Stimulated activated CD4-positive, alpha-beta T cell treated with anti-CD3 and anti-CD28 coated beads, Interleukin-15, amount 100 ng/mL, for 24 hours (primary cell): ENCODE results near the gene SPPL3.
"Not testable (repeated sequence)": the region's sequence is repeated elsewhere in the genome, so short reads cannot be mapped to it uniquely, and the experiment has no call there.

Experiments used
- DNase-seq: peaks from one replicate; pipeline ENCODE4 v3.0.0-alpha.2; 2020

Gene SPPL3

DNA sequence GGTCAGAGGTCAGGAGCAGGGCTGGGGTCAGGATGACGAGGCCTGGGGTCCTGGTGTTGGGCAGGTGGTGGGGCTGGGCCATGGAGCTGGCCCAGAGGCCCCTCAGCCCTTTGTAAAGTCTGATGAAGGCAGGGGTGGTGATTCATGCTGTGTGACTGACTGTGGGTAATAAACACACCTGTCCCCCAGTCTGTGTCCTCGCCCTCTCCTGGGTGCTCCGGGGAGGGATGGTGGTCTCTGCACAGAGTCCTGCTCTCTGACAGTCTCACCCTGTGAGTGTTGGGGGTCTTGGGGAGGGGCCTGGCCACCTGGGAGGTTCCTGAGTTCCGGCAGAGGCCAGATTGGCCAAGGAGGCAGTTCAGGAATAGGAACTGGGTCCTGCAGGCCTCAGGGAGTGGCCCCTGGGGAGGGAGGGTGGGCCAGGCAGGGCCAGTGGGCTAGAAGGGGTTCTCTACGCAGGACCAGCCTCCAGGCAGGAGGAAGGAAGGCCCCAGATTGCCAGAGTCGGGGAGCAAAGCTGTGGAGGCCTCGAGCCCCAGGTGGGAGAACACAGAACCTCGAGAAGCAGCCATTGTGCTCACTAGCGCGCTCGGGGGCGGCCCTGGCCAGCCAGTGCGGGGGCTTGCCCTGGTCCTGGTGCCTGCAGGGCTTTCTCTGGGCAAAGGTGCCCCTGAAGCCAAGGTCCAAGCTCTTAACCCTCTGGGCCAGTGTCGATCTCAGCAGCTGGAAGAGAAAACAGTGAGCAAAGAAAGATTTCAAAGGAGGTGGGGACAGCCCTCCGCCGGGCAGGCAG, 164.1 kb downstream of the SPPL3 start:
- no peak for DNase-seq

GRCh38 chr12:120739031-120739762, 165.0 kb downstream of the SPPL3 start:
- no peak for DNase-seq

DNA sequence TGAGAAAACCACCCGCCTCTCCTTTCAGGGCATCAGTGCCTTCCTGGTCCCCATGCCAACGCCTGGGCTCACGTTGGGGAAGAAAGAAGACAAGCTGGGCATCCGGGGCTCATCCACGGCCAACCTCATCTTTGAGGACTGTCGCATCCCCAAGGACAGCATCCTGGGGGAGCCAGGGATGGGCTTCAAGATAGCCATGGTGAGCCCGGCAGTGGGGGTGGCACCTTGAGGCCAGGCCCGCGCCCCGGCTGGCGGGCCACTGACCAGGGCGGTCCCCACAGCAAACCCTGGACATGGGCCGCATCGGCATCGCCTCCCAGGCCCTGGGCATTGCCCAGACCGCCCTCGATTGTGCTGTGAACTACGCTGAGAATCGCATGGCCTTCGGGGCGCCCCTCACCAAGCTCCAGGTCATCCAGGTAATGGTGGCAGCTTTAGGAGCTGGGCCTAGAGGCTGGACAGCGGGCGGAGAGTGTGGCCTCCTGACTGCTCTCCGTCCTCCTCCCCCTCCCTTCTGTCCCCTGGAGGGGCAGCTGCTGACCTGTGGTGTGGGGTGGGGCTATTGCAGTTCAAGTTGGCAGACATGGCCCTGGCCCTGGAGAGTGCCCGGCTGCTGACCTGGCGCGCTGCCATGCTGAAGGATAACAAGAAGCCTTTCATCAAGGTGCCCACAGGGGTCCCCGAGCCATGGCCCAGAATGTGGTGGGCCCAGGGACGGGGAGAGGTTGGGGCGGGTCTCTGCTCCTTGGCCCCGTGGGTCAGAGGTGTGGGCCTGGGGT, 165.7 kb downstream of the SPPL3 start:
- DNase-seq, result no peak

DNA sequence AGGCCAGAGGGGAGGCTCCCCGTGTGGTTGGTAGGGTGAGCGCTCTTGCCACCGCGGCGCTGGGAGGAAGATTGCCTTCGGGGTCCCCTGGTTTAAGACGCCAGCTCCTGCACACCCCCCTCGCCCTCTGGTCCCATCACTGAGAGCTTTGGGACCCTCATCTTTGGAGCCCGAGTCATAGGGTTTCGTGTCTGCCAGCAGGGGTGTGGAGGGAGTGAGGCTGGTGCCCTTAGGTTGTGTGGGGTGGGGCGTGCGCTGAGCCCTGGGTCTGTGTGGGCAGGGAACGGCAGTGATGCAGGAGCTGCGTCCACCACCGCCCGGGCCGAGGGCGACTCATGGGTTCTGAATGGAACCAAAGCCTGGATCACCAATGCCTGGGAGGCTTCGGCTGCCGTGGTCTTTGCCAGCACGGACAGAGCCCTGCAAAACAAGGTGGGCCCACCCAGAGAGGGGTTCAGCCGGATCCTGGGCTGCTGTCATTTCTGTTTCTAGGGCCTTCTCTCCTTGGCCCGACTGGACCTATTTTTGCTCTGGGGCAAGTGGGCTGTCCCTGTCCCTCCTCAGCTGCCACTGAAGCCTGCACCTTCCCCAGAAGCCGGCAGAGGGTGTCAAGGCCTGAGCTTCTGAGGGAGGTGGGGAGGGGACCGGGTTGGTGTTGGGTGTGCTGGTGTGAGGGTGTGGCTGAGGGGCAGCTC, 166.5 kb downstream of the SPPL3 start:
- DNase-seq, result no peak

DNA sequence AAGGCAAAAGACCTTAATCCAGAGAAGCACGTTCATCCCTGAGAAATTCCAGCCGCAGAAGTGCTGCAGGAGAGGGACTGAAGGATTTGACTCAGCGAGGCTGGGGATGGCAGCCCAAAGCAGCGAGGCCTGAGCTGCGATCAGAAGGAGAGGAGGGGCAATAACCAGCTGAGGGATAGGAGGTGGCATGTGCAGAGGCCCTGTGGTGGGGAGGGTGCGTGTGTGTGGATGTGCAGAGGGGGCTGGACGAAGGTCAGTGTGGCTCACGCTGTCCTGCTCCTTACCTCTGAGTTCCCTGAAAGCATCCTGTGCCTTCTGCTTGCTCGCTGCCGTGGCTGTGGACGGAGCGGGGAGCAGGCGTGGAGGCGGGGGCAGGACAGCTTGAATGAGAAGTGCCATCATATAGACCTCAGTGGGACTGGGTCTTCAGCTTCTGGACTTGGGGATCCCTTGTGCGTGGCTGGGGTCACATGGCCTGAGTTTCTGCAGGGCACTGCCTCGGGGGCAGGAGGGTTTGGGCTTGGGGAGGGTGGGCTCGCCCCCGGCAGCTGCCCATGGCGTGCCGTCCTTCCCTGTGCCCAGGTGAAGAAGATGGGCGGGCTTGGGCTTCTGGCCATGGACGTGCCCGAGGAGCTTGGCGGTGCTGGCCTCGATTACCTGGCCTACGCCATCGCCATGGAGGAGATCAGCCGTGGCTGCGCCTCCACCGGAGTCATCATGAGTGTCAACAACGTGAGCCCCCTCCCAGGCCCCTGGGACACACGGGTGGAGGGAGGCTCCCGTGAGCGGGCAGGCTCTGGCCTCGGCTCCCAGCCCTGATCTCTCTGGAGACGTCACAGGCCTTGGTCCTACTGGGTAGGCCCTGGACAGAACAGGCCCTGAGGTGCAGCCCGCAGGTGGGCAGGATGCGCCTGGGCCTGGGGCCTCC, 167.5 kb downstream of the SPPL3 start:
- DNase-seq, result no peak

DNA sequence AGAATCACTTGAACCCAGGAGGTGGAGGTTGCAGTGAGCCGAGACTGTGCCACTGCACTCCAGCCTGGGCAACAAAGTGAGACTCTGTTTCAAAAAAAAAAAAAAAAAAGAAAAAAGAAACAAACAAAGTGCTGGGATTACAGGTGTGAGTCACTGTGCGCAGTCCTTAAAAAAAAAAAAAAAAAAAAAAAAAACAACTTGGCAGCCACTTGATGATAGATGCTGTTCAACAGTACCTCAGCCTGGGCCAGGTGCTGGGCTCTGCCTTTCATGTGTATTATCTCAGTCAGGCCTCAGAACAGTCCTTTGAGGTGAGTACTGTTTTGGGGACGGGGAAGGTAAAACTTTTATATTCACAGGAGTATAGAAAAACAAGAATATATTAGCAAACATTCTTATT, 169.0 kb downstream of the SPPL3 start:
- no peak for DNase-seq

DNA sequence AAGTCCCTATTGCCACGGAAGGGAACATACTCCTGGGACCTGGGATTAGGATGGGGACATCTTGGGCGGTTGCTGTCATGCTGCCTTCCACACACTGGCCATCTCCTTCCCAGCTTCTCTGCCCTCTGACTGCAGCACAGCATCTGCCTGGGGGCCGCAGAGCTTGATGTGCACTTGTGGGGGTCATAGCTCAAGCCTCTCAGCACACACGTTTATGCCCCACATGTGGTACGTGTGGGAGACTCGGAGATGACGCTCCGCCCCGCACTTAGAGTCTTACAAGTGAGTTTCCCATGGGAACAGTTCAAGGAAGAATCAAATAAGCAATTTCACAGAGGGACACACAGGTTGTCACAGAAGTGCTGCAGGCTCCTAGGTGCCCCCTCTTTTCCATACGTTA, 169.9 kb downstream of the SPPL3 start:
- no peak for DNase-seq

DNA sequence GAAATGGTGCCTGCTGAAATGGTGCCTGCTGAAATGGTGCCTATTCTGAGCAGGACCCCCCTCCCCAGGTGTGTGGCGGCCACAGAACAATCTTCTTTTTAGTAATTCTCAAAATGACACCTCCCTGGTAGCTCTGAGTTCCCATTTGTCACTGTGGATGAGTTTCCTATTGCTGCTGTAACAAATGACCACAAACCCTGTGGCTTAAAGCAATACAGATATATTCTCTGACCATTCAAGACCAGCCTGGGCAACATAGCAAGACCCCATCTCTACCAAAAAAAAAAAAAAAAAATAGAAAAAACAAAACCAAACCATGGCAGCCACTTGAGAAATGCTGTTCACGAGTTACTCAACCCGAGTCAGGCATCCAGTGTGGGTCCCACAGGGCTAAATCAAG, 170.6 kb downstream of the SPPL3 start:
- DNase-seq, result no peak

DNA sequence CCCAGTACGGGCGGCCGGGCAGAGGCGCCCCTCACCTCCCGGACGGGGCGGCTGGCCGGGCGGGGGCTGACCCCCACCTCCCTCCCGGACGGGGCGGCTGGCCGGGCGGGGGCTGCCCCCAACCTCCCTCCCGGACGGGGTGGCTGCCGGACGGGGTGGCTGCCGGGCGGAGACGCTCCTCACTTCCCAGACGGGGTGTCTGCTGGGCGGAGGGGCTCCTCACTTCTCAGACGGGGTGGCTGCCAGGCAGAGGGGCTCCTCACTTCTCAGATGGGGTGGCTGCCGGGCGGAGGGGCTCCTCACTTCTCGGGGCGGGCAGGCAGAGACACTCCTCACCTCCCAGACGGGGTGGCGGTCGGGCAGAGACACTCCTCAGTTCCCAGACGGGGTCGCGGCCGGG, 172.0 kb downstream of the SPPL3 start:
- DNase-seq, result not testable (repeated sequence)

- DNase-seq, result no peak
These were observed 177.2 kb downstream of the SPPL3 start for GRCh38 chr12:120726961-120727360.

DNA sequence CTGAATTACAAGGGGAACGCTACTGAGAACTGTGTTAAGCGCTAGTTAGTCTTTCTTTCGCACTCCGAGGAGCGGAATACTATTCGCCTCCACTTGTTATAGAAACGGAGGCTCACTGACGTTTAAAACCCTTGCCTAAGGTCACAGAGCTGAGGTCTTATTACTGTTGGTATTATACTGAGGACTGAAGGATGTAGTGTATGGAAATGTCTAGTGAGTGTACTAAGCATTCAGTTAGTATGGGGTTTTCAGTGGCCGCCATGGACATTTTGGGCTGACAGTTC, 177.7 kb downstream of the SPPL3 start:
- DNase-seq, result no peak

DNA sequence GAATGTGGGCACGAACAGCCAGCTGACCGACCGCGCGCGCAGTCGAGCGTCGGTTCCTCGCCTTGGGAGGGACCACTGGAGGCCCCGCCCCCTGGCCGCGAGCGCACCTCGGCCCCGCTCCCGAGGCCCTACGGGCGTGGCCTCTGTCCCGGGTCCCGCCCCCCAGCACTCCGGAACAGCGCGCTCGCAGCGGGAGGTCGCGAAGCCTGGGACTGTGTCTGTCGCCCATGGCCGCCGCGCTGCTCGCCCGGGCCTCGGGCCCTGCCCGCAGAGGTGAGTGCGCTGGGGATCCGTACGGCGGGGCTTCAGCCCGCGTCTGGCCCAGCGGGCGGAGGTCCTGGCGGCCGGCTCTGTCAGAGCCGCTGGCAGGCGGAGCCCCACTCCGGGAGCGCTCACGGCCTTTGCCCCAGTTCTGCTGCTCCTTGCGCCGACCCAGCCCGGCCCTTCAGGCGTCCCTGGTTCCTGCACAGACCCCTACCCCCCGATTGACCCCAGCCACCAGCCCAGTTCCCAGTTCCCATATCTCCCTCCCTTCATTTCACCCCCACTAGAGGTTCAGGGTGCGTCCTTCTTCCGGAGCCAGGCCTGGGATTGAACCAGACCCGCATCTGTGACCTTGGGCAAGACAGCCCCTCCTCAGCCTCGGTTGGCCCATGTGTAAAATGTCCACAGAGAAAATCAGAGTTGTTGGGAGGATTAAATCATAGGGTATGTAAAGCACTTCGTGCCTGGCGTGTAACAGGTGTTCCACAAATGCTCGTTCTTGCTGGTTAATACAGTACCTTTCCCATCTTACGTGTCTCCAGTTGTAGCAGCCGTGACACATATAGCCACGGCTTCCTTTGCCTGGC, 178.3 kb downstream of the SPPL3 start, which contains the start of gene ACADS:
TSS of gene ACADS (plus strand) at position 168 of the 851 bp plus-strand sequence. CDS start at position 228, 60 bp downstream.
- peak; percentile 95 for DNase-seq

- DNase-seq, result no peak
These were observed 179.0 kb downstream of the SPPL3 start for GRCh38 chr12:120725151-120725658.

GRCh38 chr12:120724720-120725119, 179.4 kb downstream of the SPPL3 start:
- no peak for DNase-seq

DNA sequence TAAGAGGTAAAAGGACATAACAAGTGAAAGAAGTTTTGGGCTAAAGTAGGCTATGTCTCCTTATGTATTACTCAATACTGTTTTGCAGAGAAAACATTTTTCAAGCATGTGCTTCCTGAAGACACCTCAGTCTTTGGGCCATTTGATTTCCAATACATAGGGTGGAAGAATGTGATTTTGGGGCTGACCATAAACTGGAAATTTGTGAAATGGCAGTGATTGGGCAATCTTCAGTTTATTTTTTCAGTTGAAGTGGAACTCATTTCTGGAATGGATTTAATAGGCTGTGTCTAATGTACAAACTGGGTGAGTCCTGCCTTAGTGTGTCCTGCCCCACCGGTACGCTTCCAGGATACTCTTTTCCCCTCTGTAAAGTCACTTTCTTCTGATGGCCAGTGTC, 181.4 kb downstream of the SPPL3 start:
- DNase-seq, result no peak

- DNase-seq, result no peak
These were observed 182.3 kb downstream of the SPPL3 start for GRCh38 chr12:120721866-120722265.

- no peak for DNase-seq
These were observed 183.0 kb downstream of the SPPL3 start for GRCh38 chr12:120720987-120721801.

- no peak for DNase-seq
These were observed 183.7 kb downstream of the SPPL3 start for GRCh38 chr12:120720234-120720986.
